GM10847 (cell line): ENCODE measurements around the gene BOD1.

Experiments
- POLR2A ChIP-seq: IDR thresholded peaks from 2 replicates; pipeline ENCODE4 v1.6.1; 2011; ENCODE audit not compliant: insufficient read length; ENCODE audit errors: extremely low read depth

The BOD1 gene

GRCh38 chr5:173616577-173617118, at the start of gene BOD1:
BOD1 (minus strand) TSS chr5:173616650; CDS start chr5:173616436, 214 bp downstream.
- no peak for TF ChIP-seq POLR2A

GRCh38 chr5:173665326-173665725, 48.9 kb upstream of the BOD1 start:
- no peak for TF ChIP-seq POLR2A

GRCh38 chr5:173664154-173664526, 47.7 kb upstream of the BOD1 start:
- no peak for TF ChIP-seq POLR2A

GRCh38 chr5:173663352-173664153, 47.1 kb upstream of the BOD1 start:
- TF ChIP-seq POLR2A = no peak

GRCh38 chr5:173662581-173663351, 46.3 kb upstream of the BOD1 start:
- no peak for TF ChIP-seq POLR2A

GRCh38 chr5:173660481-173661280, 44.2 kb upstream of the BOD1 start:
- TF ChIP-seq POLR2A = no peak

- TF ChIP-seq POLR2A = no peak
Measured at GRCh38 chr5:173659423-173659822, 43.0 kb upstream of the BOD1 start.

GRCh38 chr5:173657741-173658356, 41.4 kb upstream of the BOD1 start:
- TF ChIP-seq POLR2A = no peak

- no peak for TF ChIP-seq POLR2A
Measured at GRCh38 chr5:173655196-173655797, 38.8 kb upstream of the BOD1 start.

GRCh38 chr5:173653822-173654523, 37.5 kb upstream of the BOD1 start:
- no peak for TF ChIP-seq POLR2A

- no peak for TF ChIP-seq POLR2A
Measured at GRCh38 chr5:173648308-173648866, 31.9 kb upstream of the BOD1 start.

- TF ChIP-seq POLR2A = no peak
Measured at GRCh38 chr5:173646692-173647091, 30.2 kb upstream of the BOD1 start.

- TF ChIP-seq POLR2A = no peak
Measured at GRCh38 chr5:173645890-173646574, 29.6 kb upstream of the BOD1 start.
